Measurements from ENCODE around the gene PLA2G2A. TPM values are rescaled to one million over a fixed set of nuclear protein-coding genes. Genes with fewer than 3 reads are reported as not detected.

The PLA2G2A gene
- total and polyA plus RNA-seq, 10 of the 15 experiments (the other 5 are each of a cell fraction or from before 2014, with no cell fraction given) = 0.36 TPM; not detected in 9

DNA sequence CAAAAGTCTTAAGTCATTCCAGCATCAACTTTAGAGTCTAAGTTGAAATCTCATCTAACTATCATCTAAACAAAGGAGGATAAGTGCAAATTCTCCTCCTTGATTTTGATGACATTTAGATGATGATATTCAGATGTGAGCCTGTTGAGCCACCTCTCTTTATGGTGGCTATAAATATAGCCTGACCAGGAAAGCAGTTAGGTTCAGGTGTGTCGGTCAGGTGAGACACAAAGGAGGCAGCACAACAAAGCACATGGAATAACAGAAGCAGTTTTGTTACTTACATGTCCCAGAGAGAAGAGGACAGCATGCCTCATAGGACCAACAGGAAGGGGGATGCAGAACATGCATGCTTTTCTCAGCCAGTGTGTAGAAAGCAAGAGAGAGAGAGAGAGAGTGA lies 30.6 kb upstream of the PLA2G2A start:
- ChIA-PET SMC1A (ENCODE audit: uncharacterized antibody, unreplicated experiment) (no interaction called here), CTCF (no interaction called here)
- TF ChIP-seq MXI1 (IDR thresholded peaks at IDR 0.05; ENCODE audit: low read depth, low read length) (no peak), BCL11A (IDR thresholded peaks at IDR 0.05; ENCODE audit: low read depth, low read length) (no peak), SUPT20H (IDR thresholded peaks at IDR 0.05; ENCODE audit: borderline replicate concordance, control insufficient read depth, low read depth, low read length) (no peak), ATF7 (IDR thresholded peaks at IDR 0.05; ENCODE audit: low read depth) (no peak), RB1 (IDR thresholded peaks at IDR 0.05; ENCODE audit: borderline replicate concordance) (no peak), RELA (IDR thresholded peaks at IDR 0.05; ENCODE audit: borderline replicate concordance, partially characterized antibody) (no peak), EED (IDR thresholded peaks at IDR 0.05; ENCODE audit: low read depth) (no peak), FOXK2 (IDR thresholded peaks at IDR 0.05) (no peak), NRF1 (conservative IDR thresholded peaks at IDR 0.05; ENCODE audit: low read depth, low read length) (no peak), TCF7 (IDR thresholded peaks at IDR 0.05; ENCODE audit: borderline replicate concordance) (no peak), GATAD2B (conservative IDR thresholded peaks at IDR 0.05; ENCODE audit: low read depth) (no peak), ESRRA (IDR thresholded peaks at IDR 0.05; ENCODE audit: low read length) (no peak), HDAC2 (IDR thresholded peaks at IDR 0.05) (no peak), SRF (IDR thresholded peaks at IDR 0.05; ENCODE audit: low read depth in 2 of 2, low read length in 2 of 2) (no peak)
- TF ChIP-seq, protein P1, sequence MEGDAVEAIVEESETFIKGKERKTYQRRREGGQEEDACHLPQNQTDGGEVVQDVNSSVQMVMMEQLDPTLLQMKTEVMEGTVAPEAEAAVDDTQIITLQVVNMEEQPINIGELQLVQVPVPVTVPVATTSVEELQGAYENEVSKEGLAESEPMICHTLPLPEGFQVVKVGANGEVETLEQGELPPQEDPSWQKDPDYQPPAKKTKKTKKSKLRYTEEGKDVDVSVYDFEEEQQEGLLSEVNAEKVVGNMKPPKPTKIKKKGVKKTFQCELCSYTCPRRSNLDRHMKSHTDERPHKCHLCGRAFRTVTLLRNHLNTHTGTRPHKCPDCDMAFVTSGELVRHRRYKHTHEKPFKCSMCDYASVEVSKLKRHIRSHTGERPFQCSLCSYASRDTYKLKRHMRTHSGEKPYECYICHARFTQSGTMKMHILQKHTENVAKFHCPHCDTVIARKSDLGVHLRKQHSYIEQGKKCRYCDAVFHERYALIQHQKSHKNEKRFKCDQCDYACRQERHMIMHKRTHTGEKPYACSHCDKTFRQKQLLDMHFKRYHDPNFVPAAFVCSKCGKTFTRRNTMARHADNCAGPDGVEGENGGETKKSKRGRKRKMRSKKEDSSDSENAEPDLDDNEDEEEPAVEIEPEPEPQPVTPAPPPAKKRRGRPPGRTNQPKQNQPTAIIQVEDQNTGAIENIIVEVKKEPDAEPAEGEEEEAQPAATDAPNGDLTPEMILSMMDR (IDR thresholded peaks at IDR 0.05 in 2 of 3, conservative IDR thresholded peaks at IDR 0.05 in 1 of 3; ENCODE audit: control insufficient read depth in 2 of 3, extremely low read depth in 1 of 3, insufficient read depth in 1 of 3, low read depth in 3 of 3, low read length in 3 of 3) = no peak
- TF ChIP-seq, protein P2, sequence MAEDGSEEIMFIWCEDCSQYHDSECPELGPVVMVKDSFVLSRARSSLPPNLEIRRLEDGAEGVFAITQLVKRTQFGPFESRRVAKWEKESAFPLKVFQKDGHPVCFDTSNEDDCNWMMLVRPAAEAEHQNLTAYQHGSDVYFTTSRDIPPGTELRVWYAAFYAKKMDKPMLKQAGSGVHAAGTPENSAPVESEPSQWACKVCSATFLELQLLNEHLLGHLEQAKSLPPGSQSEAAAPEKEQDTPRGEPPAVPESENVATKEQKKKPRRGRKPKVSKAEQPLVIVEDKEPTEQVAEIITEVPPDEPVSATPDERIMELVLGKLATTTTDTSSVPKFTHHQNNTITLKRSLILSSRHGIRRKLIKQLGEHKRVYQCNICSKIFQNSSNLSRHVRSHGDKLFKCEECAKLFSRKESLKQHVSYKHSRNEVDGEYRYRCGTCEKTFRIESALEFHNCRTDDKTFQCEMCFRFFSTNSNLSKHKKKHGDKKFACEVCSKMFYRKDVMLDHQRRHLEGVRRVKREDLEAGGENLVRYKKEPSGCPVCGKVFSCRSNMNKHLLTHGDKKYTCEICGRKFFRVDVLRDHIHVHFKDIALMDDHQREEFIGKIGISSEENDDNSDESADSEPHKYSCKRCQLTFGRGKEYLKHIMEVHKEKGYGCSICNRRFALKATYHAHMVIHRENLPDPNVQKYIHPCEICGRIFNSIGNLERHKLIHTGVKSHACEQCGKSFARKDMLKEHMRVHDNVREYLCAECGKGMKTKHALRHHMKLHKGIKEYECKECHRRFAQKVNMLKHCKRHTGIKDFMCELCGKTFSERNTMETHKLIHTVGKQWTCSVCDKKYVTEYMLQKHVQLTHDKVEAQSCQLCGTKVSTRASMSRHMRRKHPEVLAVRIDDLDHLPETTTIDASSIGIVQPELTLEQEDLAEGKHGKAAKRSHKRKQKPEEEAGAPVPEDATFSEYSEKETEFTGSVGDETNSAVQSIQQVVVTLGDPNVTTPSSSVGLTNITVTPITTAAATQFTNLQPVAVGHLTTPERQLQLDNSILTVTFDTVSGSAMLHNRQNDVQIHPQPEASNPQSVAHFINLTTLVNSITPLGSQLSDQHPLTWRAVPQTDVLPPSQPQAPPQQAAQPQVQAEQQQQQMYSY (CRISPR knock-in tag; IDR thresholded peaks at IDR 0.05) = no peak

More for the DNA sequence above, 30.6 kb upstream of the PLA2G2A start:
- H3K9ac ChIP-seq (ENCODE audit: control insufficient read depth, insufficient read depth, low read length) = no peak overlapping the region
- H3K27ac ChIP-seq (ENCODE audit: control insufficient read depth, insufficient read depth) = no peak overlapping the region
- no peak for FAIRE-seq
- 0 out of 3 replicates have a peak, but pooled peaks cover 2% of the 10 kb centered on the region for H3K9me3 ChIP-seq (replicated peaks; ENCODE audit: control insufficient read depth, insufficient read depth, low read length)
- no TSS peak for BruUV-seq (replicated peaks)
- intact Hi-C loops (cut with micrococcal nuclease; ENCODE audit: unreplicated experiment) (no loop called here), in situ Hi-C loops (cut with MboI) (no loop called here)
- H4K20me1 ChIP-seq (ENCODE audit: control insufficient read depth, insufficient read depth) = no peaks in the 10 kb centered on the region
- WGBS (ENCODE audit: insufficient coverage, insufficient replicate concordance, low lambda C conversion rate, missing lambda C conversion rate) = 5% methylated on average over 1 of the region's 1 CpG
- ChIA-PET RAD21 (ENCODE audit: unreplicated experiment) (no interaction called here), POLR2A (no interaction called here)
- H3K4me3 ChIP-seq = no peak overlapping the region
- H3K79me2 ChIP-seq (ENCODE audit: control insufficient read depth, insufficient read depth, low read length) = no peaks in the 10 kb centered on the region
- no peak overlapping the region for H3K4me2 ChIP-seq (ENCODE audit: control insufficient read depth, insufficient read depth)
- no peak for ATAC-seq
- H3K27me3 ChIP-seq (replicated peaks in 1 of 2; ENCODE audit: control insufficient read depth in 2 of 2, insufficient read depth in 2 of 2, low read length in 1 of 2) = no peaks in the 10 kb centered on the region
- no peak overlapping the region for H2AFZ ChIP-seq (ENCODE audit: control insufficient read depth, low read depth, low read length)
- no peak for DNase-seq (ENCODE audit: low read depth, low spot score)
- H3K4me1 ChIP-seq (ENCODE audit: control insufficient read depth, insufficient read depth, low read length) = no peaks in the 10 kb centered on the region
- no peaks in the 10 kb centered on the region for H3K36me3 ChIP-seq (ENCODE audit: control insufficient read depth in 2 of 2, insufficient read depth in 2 of 2, low read length in 1 of 2)

Data from GM12878 (cell line).